ENCODE measurements around the gene ABHD17A.

DNA sequence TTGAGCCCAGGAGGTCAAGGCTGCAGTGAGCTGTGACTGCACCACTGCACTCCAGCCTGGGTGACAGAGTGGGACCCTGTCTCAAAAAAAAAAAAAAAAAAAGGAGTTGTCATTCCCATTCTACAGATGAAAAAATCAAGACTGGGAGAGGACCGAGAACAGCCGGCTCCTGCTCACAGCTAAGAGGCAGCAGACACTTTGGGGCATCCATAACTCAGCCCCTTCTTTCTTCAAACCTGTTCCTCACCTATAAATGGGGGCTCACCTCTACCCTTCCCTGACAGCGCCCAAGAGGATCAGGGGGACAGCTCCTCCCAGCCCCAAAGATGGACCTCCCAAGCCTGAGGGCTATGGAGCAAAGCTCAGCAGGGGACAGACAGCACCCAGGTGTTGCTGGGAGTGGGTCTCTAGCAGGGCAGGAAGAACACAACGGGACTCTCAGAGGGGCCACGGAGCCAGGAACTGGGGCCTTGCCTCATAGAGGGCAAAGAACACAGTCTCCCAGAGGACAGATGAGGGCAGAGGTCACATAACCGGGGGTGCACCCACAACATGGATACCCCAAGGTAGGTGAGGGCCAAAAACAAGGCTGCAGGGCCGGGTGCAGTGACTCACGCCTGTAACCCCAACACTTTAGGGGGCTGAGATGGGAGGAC, 18.5 kb downstream of the ABHD17A start:
- TF ChIP-seq YY1 (IDR thresholded peaks at IDR 0.05; ENCODE audit: insufficient read depth, insufficient read length): no peak
- TF ChIP-seq SUZ12 (IDR thresholded peaks at IDR 0.05; ENCODE audit: extremely low read depth, insufficient read depth, insufficient read length): no peak
- TF ChIP-seq ZNF274 (IDR thresholded peaks at IDR 0.05; ENCODE audit: low read depth, low read length): no peak
